K562 (cell line): ENCODE results near the gene TAF12. TPM values are rescaled to one million over a fixed set of nuclear protein-coding genes. Genes with fewer than 3 reads are reported as not detected.
A peak's percentile ranks its signal among the peaks of the same experiment; 100 is the strongest.

Source experiments
- E2F3 ChIP-seq: fragments of 250-450 bp; sonication (Bioruptor Pico); IDR thresholded peaks from 2 replicates; pipeline ENCODE4 v1.4.0; 2020; ENCODE audit warnings: mild to moderate bottlenecking
- ESRRA ChIP-seq: fragments of 450-650 bp; IDR thresholded peaks from 2 replicates; pipeline ENCODE4 v1.6.1; 2014; ENCODE audit warnings: low read depth, mild to moderate bottlenecking, moderate library complexity, borderline replicate concordance
- ETV6 ChIP-seq, 3 experiments: fragments of 150-350 bp in 1 of 3; sonication (generic) in 1 of 3; formaldehyde crosslinking in 1 of 3; IDR thresholded peaks; 2 replicates each; pipeline versions ENCODE4 v1.6.1 to v1.8.0; 2014 to 2022; ENCODE audit warnings: borderline replicate concordance in 2 of 3, low read depth in 2 of 3, antibody characterized with exemption in 1 of 3, low read length in 1 of 3, mild to moderate bottlenecking in 1 of 3, missing genetic modification reagents in 1 of 3
- GTF2F1 ChIP-seq: IDR thresholded peaks from 2 replicates; pipeline ENCODE4 v1.6.1; 2011; ENCODE audit warnings: low read depth, low read length, improper control_type of control experiment
- KLF1 ChIP-seq: fragments of 450-650 bp; IDR thresholded peaks from 2 replicates; pipeline ENCODE4 v1.6.1; 2016; ENCODE audit warnings: missing genetic modification characterization, missing compliant biosample characterization
- MAZ ChIP-seq, 2 experiments: fragments of 450-650 bp in 1 of 2; sonication (generic) in 1 of 2; formaldehyde crosslinking; IDR thresholded peaks in 1 of 2; conservative IDR thresholded peaks in 1 of 2; 2 replicates each; pipeline versions ENCODE4 v1.4.0 to v1.5.0; 2020; ENCODE audit warnings: mild to moderate bottlenecking in 1 of 2, missing genetic modification reagents in 1 of 2
- MIER1 ChIP-seq: fragments of 450-650 bp; IDR thresholded peaks from 2 replicates; pipeline ENCODE4 v1.6.1; 2016; ENCODE audit warnings: antibody characterized with exemption, mild to moderate bottlenecking, low read depth
- NCOA2 ChIP-seq, 2 experiments: fragments of 450-650 bp; IDR thresholded peaks; 2 replicates each; pipeline ENCODE4 v1.6.1; 2018; ENCODE audit warnings: mild to moderate bottlenecking in 2 of 2, moderate library complexity in 1 of 2; ENCODE audit not compliant: partially characterized antibody in 2 of 2
- POU5F1 ChIP-seq: fragments of 150-350 bp; IDR thresholded peaks from 2 replicates; pipeline ENCODE4 v1.6.1; 2014; ENCODE audit warnings: borderline replicate concordance, low read length, low read depth, mild to moderate bottlenecking; ENCODE audit not compliant: partially characterized antibody
- RBM14 ChIP-seq: fragments of 200-400 bp; formaldehyde crosslinking; IDR thresholded peaks from 2 replicates; pipeline ENCODE4 v1.6.1; 2018; ENCODE audit warnings: low read depth, mild to moderate bottlenecking, low read length, moderate library complexity, borderline replicate concordance; ENCODE audit not compliant: insufficient read depth
- RREB1 ChIP-seq: fragments of 250-450 bp; sonication (Bioruptor Pico); IDR thresholded peaks from 2 replicates; pipeline ENCODE4 v1.4.0; 2020
- SNRNP70 ChIP-seq: fragments of 200-400 bp; formaldehyde crosslinking; optimal IDR thresholded peaks from 2 replicates; pipeline ENCODE3; 2017; ENCODE audit warnings: low read depth, low read length
- ZNF124 ChIP-seq: sonication (generic); formaldehyde crosslinking; IDR thresholded peaks from 2 replicates; pipeline ENCODE4 v1.8.1; 2022; ENCODE audit warnings: missing genetic modification reagents
- ZNF707 ChIP-seq: fragments of 250-450 bp; sonication (Bioruptor Pico); conservative IDR thresholded peaks from 2 replicates; pipeline ENCODE4 v1.8.0; 2022; ENCODE audit warnings: inconsistent platforms, mild to moderate bottlenecking, moderate library complexity
- polyA plus RNA-seq, 8 experiments: library from polyadenylated mRNA; depleted of rRNA in 4 of 8; stranded (reverse) in 5 of 8; unstranded in 3 of 8; fragments of >200 nt; fragmentation: Nextera tagmentation in 2 of 8; fragmentation: Illumina TruSeq in 1 of 8; extraction: Ambion mirVana in 2 of 8; extraction: Trizol in 1 of 8; gene quantifications; 2 replicates each; pipeline versions ENCODE4 v1.2.1 to v1.2.3, GENCODE V29; 2011 to 2014; ENCODE audit warnings: inconsistent platforms in 1 of 8, missing spikeins in 1 of 8
- total RNA-seq, 7 experiments: library from RNA; depleted of rRNA in 6 of 7; stranded (reverse); fragments of >200 nt in 6 of 7; fragmentation: Illumina TruSeq in 2 of 7; extraction: Trizol in 2 of 7; gene quantifications; 2 replicates each; pipeline versions ENCODE4 v1.2.1 to v1.2.3, GENCODE V29; 2011 to 2021; ENCODE audit warnings: low replicate concordance in 1 of 7
- TF ChIP-seq, protein P1 (sequence below): sonication (generic); formaldehyde crosslinking; IDR thresholded peaks from 2 replicates; pipeline ENCODE4 v1.9.0; 2022; ENCODE audit warnings: mild to moderate bottlenecking, missing genetic modification reagents

The TAF12 gene
- total and polyA plus RNA-seq, 9 of the 15 experiments (the other 6 are each of a cell fraction or from before 2014, with no cell fraction given), result 31.6 to 89.0 (median 50.5) TPM

- TF ChIP-seq MAZ (CRISPR knock-in tag; conservative IDR thresholded peaks at IDR 0.05 in 1 of 2, IDR thresholded peaks at IDR 0.05 in 1 of 2), result no peak
- TF ChIP-seq MIER1, result no peak
- TF ChIP-seq RBM14, result no peak
- peak; percentile 97 for TF ChIP-seq ESRRA
- no peak for TF ChIP-seq GTF2F1
- no peak for TF ChIP-seq ZNF124 (CRISPR knock-in tag)
- no peak for TF ChIP-seq RREB1 (CRISPR knock-in tag)
- TF ChIP-seq NCOA2 (IDR thresholded peaks at IDR 0.05; ENCODE audit: partially characterized antibody in 2 of 2), result no peak
- 0 out of 2 replicates have a peak, but pooled peaks have one; percentile 37 for TF ChIP-seq E2F3 (CRISPR knock-in tag)
- TF ChIP-seq SNRNP70, result no peak
- 0 out of 2 replicates have a peak, but pooled peaks have one; percentile 65 for TF ChIP-seq KLF1 (tag)
- no peak for TF ChIP-seq ZNF707
- TF ChIP-seq ETV6 (IDR thresholded peaks at IDR 0.05; ENCODE audit: borderline replicate concordance in 1 of 2, low read depth in 2 of 2, low read length in 1 of 2), result no peak
- TF ChIP-seq ETV6 (CRISPR knock-in tag; IDR thresholded peaks at IDR 0.05; ENCODE audit: borderline replicate concordance), result no peak
- TF ChIP-seq, protein P1, sequence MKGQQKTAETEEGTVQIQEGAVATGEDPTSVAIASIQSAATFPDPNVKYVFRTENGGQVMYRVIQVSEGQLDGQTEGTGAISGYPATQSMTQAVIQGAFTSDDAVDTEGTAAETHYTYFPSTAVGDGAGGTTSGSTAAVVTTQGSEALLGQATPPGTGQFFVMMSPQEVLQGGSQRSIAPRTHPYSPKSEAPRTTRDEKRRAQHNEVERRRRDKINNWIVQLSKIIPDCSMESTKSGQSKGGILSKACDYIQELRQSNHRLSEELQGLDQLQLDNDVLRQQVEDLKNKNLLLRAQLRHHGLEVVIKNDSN (CRISPR knock-in tag), result peak; percentile 63; the same call in 1 of the 2 replicates
- TF ChIP-seq POU5F1, result no peak
These were observed 5.2 kb upstream of the TAF12 start (continued) for GRCh38 chr1:28648008-28648473.
